ENCODE measurements around the gene FAM234B. TPM values are rescaled to one million over a fixed set of nuclear protein-coding genes. Genes with fewer than 3 reads are reported as not detected.

FAM234B gene
- polyA plus RNA-seq, 1 donor from 2014 or later, result 20.5 TPM

GRCh38 chr12:13000616-13000924 is 43.6 kb upstream of the FAM234B start:
- Histone ChIP-seq H3K4me2 (ENCODE audit: low read length) (peak overlapping the region; percentile 94), H3F3A (ENCODE audit: insufficient read depth, low read length, poor library complexity, severe bottlenecking) (no peaks in the 10 kb centered on the region), H3K9ac (ENCODE audit: low read length) (peak overlapping the region; percentile 65), H3K27ac (ENCODE audit: low read length) (peak overlapping the region; percentile 12), H3K27me3 (ENCODE audit: insufficient read depth, low read depth, low read length) (no peaks in the 10 kb centered on the region), H3K9me2 (ENCODE audit: insufficient read depth, low read length) (no peaks in the 10 kb centered on the region), H3K9me3 (ENCODE audit: low read length) (no peaks in the 10 kb centered on the region), H2AFZ (ENCODE audit: low read depth, low read length) (peak overlapping the region; percentile 56), H3K4me3 (ENCODE audit: low read length) (peak overlapping the region; percentile 84), H3K79me2 (replicated peaks; ENCODE audit: insufficient read depth, low read length) (no peaks in the 10 kb centered on the region), H3K36me3 (ENCODE audit: insufficient read depth, low read length) (no peaks in the 10 kb centered on the region), H4K20me1 (ENCODE audit: insufficient read depth) (no peaks in the 10 kb centered on the region)
- TF ChIP-seq TAF1 (IDR thresholded peaks at IDR 0.05; ENCODE audit: low read depth) (no peak), MXI1 (conservative IDR thresholded peaks at IDR 0.05; ENCODE audit: poor library complexity, severe bottlenecking) (no peak), RAD21 (conservative IDR thresholded peaks at IDR 0.05) (no peak), REST (IDR thresholded peaks at IDR 0.05; ENCODE audit: borderline replicate concordance) (peak; percentile 27), CTCF (IDR thresholded peaks at IDR 0.05; ENCODE audit: poor library complexity, severe bottlenecking) (no peak)

- Histone ChIP-seq H3K27me3 (ENCODE audit: insufficient read depth, low read depth, low read length) (no peaks in the 10 kb centered on the region), H3K4me2 (ENCODE audit: low read length) (peak overlapping the region; percentile 94), H3F3A (ENCODE audit: insufficient read depth, low read length, poor library complexity, severe bottlenecking) (no peaks in the 10 kb centered on the region), H4K20me1 (ENCODE audit: insufficient read depth) (no peaks in the 10 kb centered on the region), H3K79me2 (replicated peaks; ENCODE audit: insufficient read depth, low read length) (no peaks in the 10 kb centered on the region), H3K36me3 (ENCODE audit: insufficient read depth, low read length) (no peaks in the 10 kb centered on the region), H3K4me3 (ENCODE audit: low read length) (peak overlapping the region; percentile 84), H3K27ac (ENCODE audit: low read length) (peak overlapping the region; percentile 12), H3K9me3 (ENCODE audit: low read length) (no peaks in the 10 kb centered on the region), H3K9me2 (ENCODE audit: insufficient read depth, low read length) (no peaks in the 10 kb centered on the region), H2AFZ (ENCODE audit: low read depth, low read length) (peak overlapping the region; percentile 56), H3K9ac (ENCODE audit: low read length) (peak overlapping the region; percentile 65)
- TF ChIP-seq RAD21 (conservative IDR thresholded peaks at IDR 0.05), result no peak
- no peak for TF ChIP-seq EZH2 (IDR thresholded peaks at IDR 0.05; ENCODE audit: borderline replicate concordance, insufficient read depth, low read length, poor library complexity, severe bottlenecking)
- no peak for TF ChIP-seq TAF1 (IDR thresholded peaks at IDR 0.05; ENCODE audit: low read depth)
- TF ChIP-seq SMC3 (conservative IDR thresholded peaks at IDR 0.05; ENCODE audit: poor library complexity), result peak; percentile 32
- no peak for TF ChIP-seq POLR2AphosphoS5 (IDR thresholded peaks at IDR 0.05)
- TF ChIP-seq EP300 (conservative IDR thresholded peaks at IDR 0.05; ENCODE audit: poor library complexity, severe bottlenecking), result no peak
- no peak for TF ChIP-seq REST (IDR thresholded peaks at IDR 0.05; ENCODE audit: borderline replicate concordance)
- peak; percentile 25 for TF ChIP-seq MXI1 (conservative IDR thresholded peaks at IDR 0.05; ENCODE audit: poor library complexity, severe bottlenecking)
- TF ChIP-seq CTCF (IDR thresholded peaks at IDR 0.05; ENCODE audit: poor library complexity, severe bottlenecking), result peak; percentile 35
These were observed 43.0 kb upstream of the FAM234B start for GRCh38 chr12:13000925-13001774.
